Fibroblast of lung (primary cell): ENCODE measurements around the gene SDK1. TPM values are rescaled to one million over a fixed set of nuclear protein-coding genes. Genes with fewer than 3 reads are reported as not detected.

Experiments
- DNase-seq, 2 donors: peaks; one replicate each; pipeline versions ENCODE4 v3.0.0 to v3.0.0-alpha.2; 2010; ENCODE audit warnings: low read depth in 2 of 2
- H2AFZ ChIP-seq: 2 replicates; pipeline ENCODE4 v1.5.1; 2012; ENCODE audit warnings: low read length, control low read depth, inconsistent platforms
- H3K27ac ChIP-seq: 2 replicates; pipeline ENCODE4 v1.5.1; 2011; ENCODE audit warnings: low read length, control low read depth; ENCODE audit not compliant: insufficient read depth
- H3K27me3 ChIP-seq: 2 replicates; pipeline ENCODE4 v1.5.1; 2011; ENCODE audit warnings: mild to moderate bottlenecking, low read length; ENCODE audit not compliant: control insufficient read depth, insufficient read depth
- H3K36me3 ChIP-seq: 2 replicates; pipeline ENCODE4 v1.5.1; 2011; ENCODE audit warnings: low read length; ENCODE audit not compliant: control insufficient read depth, insufficient read depth
- H3K4me1 ChIP-seq: 2 replicates; pipeline ENCODE4 v1.5.1; 2011; ENCODE audit warnings: low read length; ENCODE audit not compliant: control insufficient read depth, insufficient read depth; ENCODE audit errors: extremely low read depth
- H3K4me2 ChIP-seq: 2 replicates; pipeline ENCODE4 v1.5.1; 2011; ENCODE audit warnings: low read length, control low read depth; ENCODE audit not compliant: insufficient read depth; ENCODE audit errors: extremely low read depth
- H3K4me3 ChIP-seq, 4 experiments: fragments of 200-600 bp in 1 of 4; sonication (generic) in 1 of 4; replicated peaks in 1 of 4; 2 replicates each; pipeline ENCODE4 v1.5.1; 2011 to 2016; ENCODE audit warnings: low read length in 4 of 4, low read depth in 3 of 4, mild to moderate bottlenecking in 3 of 4, control low read depth in 2 of 4, inconsistent platforms in 1 of 4, mixed read lengths in 1 of 4; ENCODE audit not compliant: insufficient read depth in 1 of 4; ENCODE audit errors: control extremely low read depth in 1 of 4
- H3K79me2 ChIP-seq: 2 replicates; pipeline ENCODE4 v1.5.1; 2012; ENCODE audit warnings: mild to moderate bottlenecking, low read length, inconsistent platforms; ENCODE audit not compliant: control insufficient read depth, insufficient read depth
- H3K9ac ChIP-seq: 2 replicates; pipeline ENCODE4 v1.5.1; 2011; ENCODE audit warnings: mild to moderate bottlenecking, low read length, control low read depth; ENCODE audit not compliant: insufficient read depth
- H3K9me3 ChIP-seq: 2 replicates; pipeline ENCODE4 v1.5.1; 2012; ENCODE audit warnings: low read depth, low read length; ENCODE audit not compliant: control insufficient read depth, insufficient read depth
- H4K20me1 ChIP-seq: 2 replicates; pipeline ENCODE4 v1.5.1; 2011; ENCODE audit warnings: low read length; ENCODE audit not compliant: control insufficient read depth, insufficient read depth; ENCODE audit errors: extremely low read depth
- CTCF ChIP-seq, 2 donors: IDR thresholded peaks in 1 of 2; conservative IDR thresholded peaks in 1 of 2; 1 replicate in 1 of 2; 2 replicates in 1 of 2; pipeline ENCODE4 v1.5.1; 2011 to 2012; ENCODE audit warnings: low read length in 2 of 2, control low read depth in 1 of 2, inconsistent platforms in 1 of 2, low read depth in 1 of 2, mild to moderate bottlenecking in 1 of 2
- EZH2 ChIP-seq: IDR thresholded peaks from 2 replicates; pipeline ENCODE4 v1.5.1; 2012; ENCODE audit warnings: low read length, control low read depth, mild to moderate bottlenecking; ENCODE audit errors: missing control alignments
- polyA plus RNA-seq, 2 donors: library from polyadenylated mRNA; depleted of rRNA in 1 of 2; stranded (reverse) in 1 of 2; unstranded in 1 of 2; fragments of >200 nt; gene quantifications; 2 replicates each; pipeline ENCODE4 v1.2.1, GENCODE V29; 2011 to 2012; ENCODE audit warnings: missing spikeins in 1 of 2
- total RNA-seq: library from RNA; depleted of rRNA; stranded (reverse); fragments of >200 nt; gene quantifications from 2 replicates; pipeline ENCODE4 v1.2.1, GENCODE V29; 2014

Gene SDK1
- total and polyA plus RNA-seq, 2 donors (not counting 1 experiment from before 2014, with no cell fraction given): 1.0 to 8.6 TPM

GRCh38 chr7:3943779-3944520 is 642.9 kb downstream of the SDK1 start:
- H3K27ac ChIP-seq: no peak overlapping the region
- H3K36me3 ChIP-seq: no peaks in the 10 kb centered on the region
- DNase-seq: no peak
- no peaks in the 10 kb centered on the region for H3K9me3 ChIP-seq
- no peak overlapping the region for H2AFZ ChIP-seq
- H3K4me3 ChIP-seq: no peak overlapping the region
- no peaks in the 10 kb centered on the region for H3K27me3 ChIP-seq
- no peak overlapping the region for H3K9ac ChIP-seq
- no peaks in the 10 kb centered on the region for H3K79me2 ChIP-seq
- no peak overlapping the region for H3K4me2 ChIP-seq
- H3K4me1 ChIP-seq: no peaks in the 10 kb centered on the region
- H4K20me1 ChIP-seq: no peaks in the 10 kb centered on the region
- TF ChIP-seq CTCF (conservative IDR thresholded peaks at IDR 0.05 in 1 of 2, IDR thresholded peaks at IDR 0.05 in 1 of 2; ENCODE audit: low read depth in 1 of 2, low read length in 2 of 2) (no peak), EZH2 (no peak)

- Histone ChIP-seq H3K36me3 (no peaks in the 10 kb centered on the region), H3K79me2 (no peaks in the 10 kb centered on the region), H3K4me1 (no peaks in the 10 kb centered on the region), H2AFZ (no peak overlapping the region), H3K4me2 (peak overlapping the region; percentile 35), H3K9ac (no peak overlapping the region), H3K27me3 (no peaks in the 10 kb centered on the region), H3K4me3 (peak overlapping the region in 1 of 4 experiments; percentile 7), H4K20me1 (no peaks in the 10 kb centered on the region), H3K9me3 (no peaks in the 10 kb centered on the region), H3K27ac (no peak overlapping the region)
- no peak for TF ChIP-seq CTCF (conservative IDR thresholded peaks at IDR 0.05 in 1 of 2, IDR thresholded peaks at IDR 0.05 in 1 of 2; ENCODE audit: low read depth in 1 of 2, low read length in 2 of 2)
- no peak for TF ChIP-seq EZH2
- DNase-seq: peak in 1 of 2 donors; percentile 51
Observed at GRCh38 chr7:3949242-3949640, 648.2 kb downstream of the SDK1 start.

- H2AFZ ChIP-seq: no peak overlapping the region
- no peak overlapping the region for H3K4me2 ChIP-seq
- no peak overlapping the region for H3K9ac ChIP-seq
- H3K36me3 ChIP-seq: no peaks in the 10 kb centered on the region
- H3K27me3 ChIP-seq: no peaks in the 10 kb centered on the region
- DNase-seq: no peak
- H3K79me2 ChIP-seq: no peaks in the 10 kb centered on the region
- no peaks in the 10 kb centered on the region for H3K4me1 ChIP-seq
- H3K27ac ChIP-seq: no peak overlapping the region
- no peak for TF ChIP-seq CTCF (conservative IDR thresholded peaks at IDR 0.05 in 1 of 2, IDR thresholded peaks at IDR 0.05 in 1 of 2; ENCODE audit: low read depth in 1 of 2, low read length in 2 of 2)
- TF ChIP-seq EZH2: no peak
- no peak overlapping the region for H3K4me3 ChIP-seq
- H3K9me3 ChIP-seq: no peaks in the 10 kb centered on the region
- no peaks in the 10 kb centered on the region for H4K20me1 ChIP-seq
Observed at GRCh38 chr7:3950249-3950648, 649.2 kb downstream of the SDK1 start.
